Stimulated activated CD8-positive, alpha-beta memory T cell treated with anti-CD3 and anti-CD28 coated beads, Interleukin-15, amount 100 ng/mL, for 48 hours (primary cell): ENCODE data around the gene PSMC6.

Experiments used
- DNase-seq, 2 donors: peaks; one replicate each; pipeline ENCODE4 v3.0.0-alpha.2; 2020; ENCODE audit warnings: low read depth in 2 of 2

The PSMC6 gene

DNA sequence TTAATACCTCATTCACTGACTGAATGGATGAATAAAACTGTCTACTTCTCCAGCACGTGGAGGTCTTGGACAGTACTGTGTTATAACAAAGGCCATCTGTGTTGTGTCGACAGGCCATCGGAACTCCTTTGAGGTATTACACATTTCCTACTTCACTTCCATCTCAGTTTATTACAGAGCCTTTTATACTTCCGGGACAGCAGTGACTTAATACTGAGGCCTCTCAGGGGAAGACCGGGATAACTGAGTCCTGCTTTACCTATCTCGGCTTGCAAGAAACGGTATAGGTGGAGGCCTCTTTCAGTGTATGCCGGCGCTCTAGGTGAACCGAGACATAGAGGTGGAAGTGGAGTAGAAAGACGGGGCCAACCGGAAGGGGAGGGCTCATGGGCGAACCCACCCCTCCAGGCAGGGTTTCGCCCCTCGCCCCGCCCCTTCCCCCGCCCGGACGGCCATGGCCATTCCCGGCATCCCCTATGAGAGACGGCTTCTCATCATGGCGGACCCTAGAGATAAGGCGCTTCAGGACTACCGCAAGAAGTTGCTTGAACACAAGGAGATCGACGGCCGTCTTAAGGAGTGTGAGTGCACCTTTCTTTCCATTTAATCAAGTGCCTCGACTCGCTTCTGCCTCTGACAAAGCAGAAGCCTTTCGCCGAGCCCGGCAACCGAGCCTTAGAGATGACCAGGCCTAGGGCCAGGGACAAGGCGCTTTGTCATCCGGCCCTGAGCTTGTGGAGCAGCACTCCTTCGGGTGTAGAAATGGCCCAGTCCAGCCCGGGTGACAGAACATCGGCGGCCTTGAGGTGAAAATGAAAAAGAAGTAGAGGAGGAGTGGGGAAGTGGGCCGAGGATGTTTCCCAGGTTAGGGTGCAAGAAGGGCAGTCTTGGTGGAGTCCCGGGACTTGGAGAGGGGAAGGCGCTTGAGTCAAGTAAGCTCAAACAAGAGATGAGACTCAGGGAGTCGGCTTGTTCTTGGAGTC lies at the start of gene PSMC6:
Gene PSMC6, plus strand, starts transcription at position 477 of the 983 bp plus-strand sequence. Its CDS starts 20 bp downstream, at position 497.
- peak; percentile 90 to 92 for DNase-seq

DNA sequence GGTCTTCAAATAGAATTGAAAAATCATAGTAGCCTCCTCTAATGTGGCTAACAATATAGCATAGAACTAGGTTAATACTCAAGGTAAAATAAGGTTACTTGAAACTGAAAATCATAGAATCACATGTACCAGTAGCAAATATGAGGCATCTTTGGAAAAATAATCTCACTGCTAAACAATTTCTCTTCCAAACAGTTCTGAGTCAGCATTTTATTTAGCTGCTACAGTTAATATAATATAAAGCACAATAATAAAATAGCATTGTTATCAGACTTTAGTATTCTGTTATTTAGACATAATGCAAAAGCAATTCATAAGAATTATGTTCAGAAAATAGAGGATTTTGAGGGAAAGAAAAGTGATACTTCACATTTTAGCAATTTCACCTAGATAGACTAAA lies 46.7 kb upstream of the PSMC6 start:
- DNase-seq: no peak

DNA sequence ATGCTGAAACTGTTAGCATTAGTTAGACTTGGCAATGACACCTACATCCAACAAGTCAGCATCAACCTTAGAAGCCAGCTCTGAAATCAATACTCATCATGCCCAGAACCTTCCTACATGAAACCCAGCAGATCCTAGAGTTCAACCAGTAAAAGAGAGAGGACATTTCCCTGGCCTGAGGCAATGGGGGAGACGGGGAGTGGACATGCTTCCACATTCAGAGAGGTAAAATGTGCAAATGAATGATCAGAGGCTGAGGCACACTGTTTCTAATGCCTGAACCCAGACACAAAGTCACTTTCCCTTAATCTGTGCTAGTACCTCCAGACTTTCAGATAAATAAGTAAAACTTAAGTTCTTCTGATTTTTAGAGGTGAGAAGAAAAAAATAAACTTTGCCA lies 46.2 kb upstream of the PSMC6 start:
- DNase-seq: no peak

DNA sequence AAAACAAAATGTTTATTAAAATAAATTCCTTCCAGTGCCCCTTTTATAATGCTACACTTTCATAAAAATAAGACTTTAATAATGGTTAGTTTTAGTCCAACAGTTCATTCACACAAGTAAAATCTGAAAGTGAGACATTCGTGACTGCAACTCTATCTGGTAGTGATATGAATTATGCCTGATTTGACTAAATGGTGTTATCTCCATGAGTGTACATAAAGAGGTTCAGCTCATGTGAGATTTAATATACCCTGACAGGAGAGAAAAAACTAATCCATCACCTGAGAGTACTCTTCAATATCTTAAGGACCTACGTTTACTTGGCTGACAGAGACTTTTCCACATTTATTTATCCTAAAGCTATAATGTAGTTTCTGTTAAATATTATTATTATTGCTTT lies 45.7 kb upstream of the PSMC6 start:
- DNase-seq: no peak

DNA sequence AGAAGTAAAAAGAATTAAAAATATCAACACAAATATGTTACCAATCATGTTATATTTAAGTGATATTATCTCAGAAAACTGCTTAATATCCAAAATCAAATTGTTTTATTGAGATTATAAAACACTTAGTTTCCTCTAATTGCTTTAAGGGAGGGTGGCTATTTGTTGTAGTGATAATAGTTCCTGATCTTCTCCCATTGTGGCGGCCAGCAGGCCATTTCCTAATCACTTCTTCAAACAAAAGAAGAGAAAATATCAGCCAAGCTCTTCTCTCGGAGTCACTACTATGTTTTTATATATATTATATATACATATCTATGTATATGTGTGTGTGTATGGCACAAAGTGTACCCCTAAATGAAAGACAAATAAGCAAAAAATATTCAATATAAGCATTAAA lies 43.1 kb upstream of the PSMC6 start:
- no peak for DNase-seq

DNA sequence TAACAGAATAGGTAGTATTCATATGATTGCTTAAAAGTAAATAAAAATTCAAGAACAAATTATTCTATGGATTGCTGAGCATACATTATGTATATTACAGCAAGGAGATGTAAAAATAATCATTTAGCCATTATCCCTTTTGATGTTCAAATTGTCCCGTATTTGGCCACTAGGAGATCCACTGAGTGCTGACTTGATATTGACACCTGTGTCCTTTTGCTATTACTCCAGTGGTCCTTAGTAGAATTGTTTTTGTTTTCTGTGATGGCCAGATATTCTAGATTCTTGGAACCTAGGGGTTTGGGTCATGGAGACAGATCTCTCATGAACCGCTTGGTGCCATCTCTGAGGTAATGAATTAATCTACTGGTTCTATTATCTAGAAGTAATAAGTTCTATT lies 28.4 kb upstream of the PSMC6 start:
- DNase-seq: no peak

DNA sequence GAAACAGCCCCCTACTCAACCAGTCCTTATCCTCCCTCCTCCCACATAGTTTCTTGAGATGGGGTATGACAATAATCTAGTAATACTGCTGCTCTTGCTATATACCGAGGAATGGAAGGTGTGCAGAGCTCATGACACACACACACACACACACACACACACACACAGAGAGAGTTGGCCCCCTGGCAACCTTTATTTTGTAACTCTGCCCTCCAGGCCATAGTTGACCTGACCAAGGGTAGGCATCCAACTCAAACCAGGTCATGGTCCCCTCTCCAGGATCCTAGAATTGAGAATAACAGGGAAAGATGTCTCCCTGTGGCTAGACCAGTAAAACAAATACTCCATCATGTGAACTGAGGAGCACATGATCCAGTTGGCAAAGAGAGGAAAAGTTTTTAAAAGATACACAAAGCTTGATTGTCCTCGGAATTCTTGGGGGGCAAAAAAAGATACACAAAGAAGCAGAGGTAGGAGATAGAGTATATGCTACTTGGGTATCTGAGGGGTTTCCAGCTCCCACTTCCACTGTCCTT lies 22.9 kb upstream of the PSMC6 start:
- DNase-seq: no peak

DNA sequence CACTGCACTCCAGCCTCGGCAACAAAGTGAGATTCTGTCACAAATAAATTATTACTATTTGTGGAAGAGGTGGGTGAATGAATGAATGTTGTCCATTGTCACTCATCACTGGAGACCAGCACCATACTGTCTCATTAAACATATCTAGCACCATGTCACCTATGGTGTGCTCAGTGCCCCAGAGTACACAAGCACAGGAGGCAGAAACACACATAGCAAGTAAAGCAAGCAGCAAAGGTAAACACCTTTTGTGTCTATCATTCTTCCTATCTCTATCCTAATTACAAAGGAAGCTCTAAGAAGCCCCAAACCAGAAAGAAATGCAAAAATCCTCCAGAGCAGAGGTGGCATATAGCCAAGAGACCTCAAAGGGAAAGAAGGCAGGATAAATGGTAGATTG lies 20.8 kb upstream of the PSMC6 start:
- no peak for DNase-seq

DNA sequence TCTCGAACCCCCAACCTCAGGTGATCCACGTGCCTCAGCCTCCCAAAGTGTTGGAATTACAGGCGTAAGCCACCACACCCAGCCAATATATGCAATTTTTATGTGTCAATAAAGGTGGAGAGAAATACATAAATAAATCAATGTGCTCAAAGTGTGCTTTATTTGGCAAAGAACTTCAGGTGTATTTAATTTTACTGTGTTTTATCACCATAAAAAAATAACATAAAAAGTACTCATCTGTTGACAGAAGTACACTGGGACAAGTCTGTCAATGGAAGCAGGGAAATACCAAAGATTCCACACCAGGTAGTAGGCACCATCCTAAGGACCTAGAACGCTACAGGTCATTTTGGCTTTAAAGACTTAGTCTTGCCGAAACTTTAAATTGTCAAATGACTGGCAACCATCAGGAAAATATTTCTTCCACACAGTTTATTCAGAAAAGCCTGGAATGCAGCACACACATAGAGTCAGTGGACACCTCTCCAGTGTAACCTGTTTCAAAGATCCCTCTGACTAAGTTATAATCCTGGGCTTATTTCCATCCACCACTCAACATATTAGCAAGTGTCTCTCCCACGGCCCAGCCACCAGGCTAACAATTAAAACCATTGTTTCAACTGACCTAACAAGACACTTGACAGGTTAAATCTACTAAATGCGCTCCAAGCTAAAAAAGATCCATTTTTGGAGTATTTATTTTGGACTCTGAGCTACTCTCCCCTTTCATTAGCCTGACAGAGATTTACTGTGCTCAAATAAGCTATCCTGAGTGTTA lies 15.8 kb upstream of the PSMC6 start:
- DNase-seq: no peak

DNA sequence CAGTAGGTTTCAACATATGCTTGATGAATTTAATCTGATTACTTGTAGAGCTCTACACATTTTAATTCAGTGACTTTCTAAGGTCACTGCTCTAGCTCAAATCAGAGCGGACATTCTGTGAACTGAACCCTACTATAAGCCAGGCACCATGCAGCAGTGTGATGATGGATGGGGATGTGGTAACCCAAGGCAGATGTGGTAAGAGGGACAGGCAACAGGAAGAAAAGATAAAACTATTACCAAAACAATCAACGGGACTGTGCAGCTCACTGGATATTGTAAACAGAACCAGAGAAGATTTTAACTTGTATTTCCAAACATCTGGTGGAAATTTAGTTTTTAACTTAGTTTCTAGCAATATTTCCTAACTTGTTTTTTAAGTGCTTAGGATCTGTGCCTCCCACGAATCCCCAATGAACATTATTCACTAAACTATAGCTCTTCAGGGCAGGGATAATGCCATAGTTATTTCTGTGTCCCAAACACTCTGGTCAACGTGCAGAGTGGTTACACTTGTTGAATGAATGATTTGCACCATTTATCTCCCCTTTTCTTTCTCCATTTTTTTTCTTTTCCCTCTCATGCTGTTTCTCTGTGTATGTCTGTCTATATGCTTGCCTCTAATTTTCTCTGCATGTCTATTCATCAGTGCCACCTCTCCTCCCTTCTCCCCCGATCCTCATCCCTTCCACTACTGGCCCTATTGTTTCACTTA lies 14.6 kb upstream of the PSMC6 start:
- DNase-seq: no peak

DNA sequence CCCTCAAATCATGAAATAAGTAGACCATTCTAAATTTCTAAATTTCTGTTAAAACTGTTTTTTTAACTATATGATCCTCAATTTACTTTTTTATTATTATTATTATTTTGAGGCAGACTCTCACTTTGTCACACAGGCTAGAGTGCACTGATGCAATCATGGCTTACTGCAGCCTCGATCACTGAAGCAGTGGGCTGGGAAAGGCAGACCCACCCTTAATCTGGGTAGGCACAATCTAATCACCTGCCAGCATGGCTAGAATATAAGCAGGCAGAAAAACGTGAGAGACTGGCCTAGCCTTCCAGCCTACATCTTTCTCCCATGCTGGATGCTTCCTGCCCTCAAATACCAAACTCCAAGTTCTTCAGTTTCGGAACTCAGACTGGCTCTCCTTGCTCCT lies 14.0 kb upstream of the PSMC6 start:
- no peak for DNase-seq

DNA sequence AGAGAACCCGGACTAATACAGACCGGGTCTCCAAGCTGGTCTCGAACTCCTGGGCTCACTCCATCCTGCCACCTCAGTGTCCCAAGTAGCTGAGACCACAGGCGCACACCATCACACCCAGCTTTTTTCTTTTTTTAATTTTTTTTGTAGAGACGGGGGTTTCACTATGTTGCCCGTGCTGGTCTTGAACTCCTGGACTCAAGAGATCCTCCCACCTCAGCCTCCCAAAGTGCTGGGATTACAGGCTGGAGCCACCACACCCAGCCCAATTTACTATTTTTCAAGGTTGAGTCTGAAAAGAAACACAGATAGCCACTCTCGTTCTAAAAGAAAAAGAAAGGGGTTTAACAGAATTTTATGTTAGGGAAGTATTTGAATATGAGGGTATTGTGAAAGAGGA lies 13.5 kb upstream of the PSMC6 start:
- DNase-seq: no peak

DNA sequence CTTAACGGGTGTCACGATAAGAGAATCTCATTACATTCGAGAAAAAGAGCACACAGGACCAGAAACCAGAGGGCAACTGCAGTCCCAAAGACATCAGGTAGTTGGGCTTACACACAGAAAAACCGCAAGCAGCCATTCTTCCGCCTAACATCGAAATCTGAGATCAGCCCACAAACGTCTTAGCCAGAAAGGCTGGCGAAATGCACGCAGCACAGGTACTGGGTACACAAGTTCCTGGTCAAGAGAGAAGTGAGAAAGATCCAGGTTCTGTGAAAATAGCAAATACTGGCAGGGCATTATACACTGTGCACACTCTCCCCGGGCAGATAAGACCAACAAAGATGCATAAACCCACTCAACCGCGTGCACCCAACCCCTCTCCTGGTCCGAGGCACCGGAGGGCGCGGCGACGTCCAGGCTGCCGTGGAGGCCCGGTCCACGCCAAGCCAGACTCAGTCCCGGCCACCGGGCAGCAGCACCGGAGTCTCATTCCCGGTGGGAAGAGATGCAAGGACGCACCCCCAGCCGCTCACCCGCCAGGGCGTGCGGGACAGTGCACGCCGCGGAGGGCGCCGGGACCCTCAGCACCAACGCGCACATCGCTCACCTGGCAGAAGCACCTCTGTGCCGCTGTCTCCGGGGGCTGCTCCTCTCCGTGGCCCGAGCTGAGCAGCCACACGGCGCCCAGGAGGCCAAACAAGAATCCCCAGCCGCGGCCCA lies 12.1 kb upstream of the PSMC6 start:
- DNase-seq: peak; percentile 33 to 47

DNA sequence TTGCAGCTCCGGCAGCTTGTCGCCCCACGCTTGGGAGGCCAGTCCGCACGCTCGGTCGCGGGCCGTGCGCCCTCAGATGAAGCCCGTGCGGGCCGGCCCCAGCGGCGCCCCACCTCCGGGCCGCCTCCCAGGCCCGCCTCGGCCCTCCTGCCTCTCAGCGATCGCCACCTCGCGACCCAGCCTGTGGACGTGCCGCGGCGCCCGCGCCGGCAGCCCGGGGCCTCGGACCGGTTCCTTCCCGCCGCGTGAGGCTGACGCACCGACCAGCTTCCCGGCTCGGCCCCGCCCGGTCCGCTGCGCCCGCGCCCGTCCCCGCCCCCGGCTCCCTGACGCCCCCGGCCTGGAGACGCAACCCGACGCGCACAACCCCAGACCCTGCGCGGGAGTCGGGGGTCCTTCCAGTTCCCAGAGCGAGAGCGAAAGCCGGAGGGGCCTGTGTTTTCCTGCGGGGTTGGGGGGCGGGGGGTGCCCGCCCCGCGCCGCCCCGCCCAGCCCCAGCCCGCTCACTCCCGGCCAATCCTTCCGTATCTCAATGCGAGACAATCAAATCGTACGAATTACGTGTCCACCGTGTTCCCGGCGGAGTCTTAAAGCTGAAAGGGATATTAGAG lies 11.4 kb upstream of the PSMC6 start, which contains the start of gene ERO1A:
Gene ERO1A, minus strand, starts transcription at position 78 of the 611 bp plus-strand sequence. Its CDS starts 77 bp downstream, at position 1.
- peak; percentile 54 to 66 for DNase-seq

DNA sequence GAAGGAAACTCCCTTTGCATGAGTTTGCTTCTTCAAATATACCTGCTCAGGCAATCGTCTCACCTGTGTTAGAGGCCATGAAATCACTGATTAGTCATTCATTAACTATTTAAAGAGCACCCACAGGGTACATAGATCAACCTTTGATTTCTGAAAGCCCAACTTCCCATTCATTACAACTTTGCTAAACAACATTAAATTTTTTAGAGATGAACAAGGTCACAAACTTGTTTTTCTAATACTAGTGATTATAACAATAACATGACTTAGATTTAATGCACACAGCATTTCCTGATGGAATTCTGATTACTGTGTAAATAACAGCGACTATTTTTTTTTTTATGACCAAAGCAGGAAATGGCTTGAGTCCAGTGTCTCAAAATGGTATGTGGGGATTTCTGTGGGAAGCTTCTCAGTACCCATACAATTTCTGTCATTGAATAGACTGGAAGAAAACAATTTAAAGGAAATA lies 6.3 kb upstream of the PSMC6 start:
- DNase-seq: no peak

DNA sequence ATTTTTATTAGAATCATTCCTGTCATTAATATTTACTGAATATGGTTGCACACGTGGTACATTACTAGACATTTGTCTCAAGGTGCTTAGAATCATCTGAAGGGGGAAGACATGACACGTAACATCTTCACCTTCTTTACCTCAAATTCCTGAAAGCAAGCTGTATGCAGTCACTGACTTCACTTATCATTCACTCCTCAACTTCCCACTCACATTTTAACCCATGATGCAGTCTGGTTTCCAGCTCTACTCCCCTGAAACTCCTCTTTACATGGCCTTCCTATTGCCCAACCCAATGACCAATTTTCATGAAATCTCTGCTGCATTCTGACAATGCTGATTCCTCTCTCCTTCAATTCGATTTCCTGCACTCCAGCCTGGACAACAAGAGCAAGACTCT lies 5.8 kb upstream of the PSMC6 start:
- no peak for DNase-seq

DNA sequence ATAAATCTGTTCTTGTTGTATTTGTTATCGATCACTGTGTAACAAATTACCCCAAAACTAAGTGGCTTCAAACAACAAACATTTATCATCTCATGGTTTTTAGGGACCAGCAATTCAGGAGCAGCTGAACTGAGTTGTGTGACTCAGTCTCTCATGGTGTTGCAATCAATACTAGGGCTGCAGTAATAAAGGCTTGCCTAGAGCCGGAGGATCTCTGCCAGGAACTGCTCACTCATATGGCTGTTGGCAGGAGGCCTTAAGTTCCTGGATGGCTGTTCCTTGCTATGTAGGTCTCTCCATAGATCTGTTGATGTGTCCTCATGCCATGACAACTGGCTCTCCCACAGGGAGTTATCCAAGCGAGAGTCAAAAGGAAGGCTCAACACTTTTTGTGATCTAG lies 3.8 kb upstream of the PSMC6 start:
- no peak for DNase-seq

DNA sequence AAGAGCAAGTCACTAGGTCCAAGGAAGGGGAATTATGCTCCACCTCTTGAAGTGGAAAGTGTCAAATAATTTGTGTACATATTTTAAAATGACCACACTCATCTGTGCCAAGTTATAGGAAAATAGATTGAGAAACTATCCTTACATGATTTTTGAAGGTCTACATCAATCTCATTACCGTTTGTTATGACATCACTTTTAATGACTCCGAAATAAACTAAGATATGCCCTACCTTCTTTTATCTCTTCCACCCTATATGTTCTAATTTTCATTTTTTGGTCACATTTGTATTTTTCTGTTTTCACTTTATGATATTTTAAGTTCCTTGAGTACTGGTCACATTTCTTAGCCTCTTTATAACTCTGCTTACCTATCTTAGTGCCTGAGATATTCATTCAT lies 3.3 kb upstream of the PSMC6 start:
- no peak for DNase-seq

DNA sequence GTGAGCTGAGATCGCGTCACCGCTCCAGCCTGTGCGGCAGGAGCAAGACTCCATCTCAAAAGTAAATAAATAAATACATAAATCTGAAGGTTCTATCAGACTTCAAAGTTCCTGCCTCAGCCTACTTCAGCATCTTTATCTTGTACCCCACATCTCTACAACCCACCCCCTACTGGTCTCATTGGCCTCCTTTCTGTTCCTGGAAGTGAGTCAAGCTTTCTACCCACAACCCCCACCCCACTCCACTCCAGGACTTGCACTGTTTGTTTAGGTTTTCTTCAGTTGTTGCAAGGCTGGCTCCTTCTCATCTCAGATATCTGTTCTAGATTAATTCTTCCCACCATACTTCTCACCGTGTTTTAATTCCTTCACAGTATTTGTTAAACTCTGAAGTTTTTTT lies 714 bp upstream of the PSMC6 start:
- DNase-seq: peak; percentile 25 to 32

DNA sequence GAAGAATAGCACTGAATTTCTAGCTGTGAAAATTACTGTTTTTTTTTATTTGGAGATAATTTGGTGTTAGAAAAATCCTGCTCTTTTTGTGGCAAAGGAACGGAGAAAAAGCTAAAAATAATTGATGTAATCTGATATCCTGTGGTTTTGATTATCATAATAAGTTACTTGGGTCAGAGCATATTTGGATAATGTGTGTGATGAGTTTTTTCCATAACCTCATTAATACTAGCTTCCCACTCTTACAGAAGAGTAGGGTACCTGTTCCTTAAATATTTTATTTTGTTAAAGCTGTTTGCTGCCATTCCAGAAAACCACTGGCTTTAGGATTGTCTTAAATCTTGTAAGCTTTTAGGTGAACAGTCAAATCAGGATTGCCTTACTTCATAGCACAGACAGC lies 4.7 kb downstream of the PSMC6 start:
- no peak for DNase-seq

DNA sequence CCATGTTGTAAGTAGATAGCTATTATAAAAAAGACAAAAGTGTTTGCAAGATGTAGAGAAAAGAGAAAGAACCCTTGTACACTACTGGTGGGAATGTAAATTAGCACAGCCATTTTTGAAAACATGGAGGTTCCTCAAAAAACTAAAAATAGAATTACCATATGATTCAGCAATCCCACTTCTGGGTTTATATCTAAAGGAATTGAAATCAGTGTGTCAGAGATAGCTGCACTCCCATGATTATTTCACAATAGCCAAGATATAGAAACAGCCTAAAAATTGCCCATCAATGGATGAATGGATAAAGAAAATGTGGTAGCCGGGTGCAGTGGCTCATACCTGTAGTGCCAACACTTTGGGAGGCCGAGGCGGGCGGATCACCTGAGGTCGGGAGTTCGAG lies 9.2 kb downstream of the PSMC6 start:
- DNase-seq: no peak
